Tibial artery (tissue), 4 donors: ENCODE data around the gene SH2D7.

ENCODE experiments used
- DNase-seq, 2 donors: peaks; one replicate each; pipeline ENCODE4 v3.0.0-alpha.2; 2019
- H3K27ac ChIP-seq, 2 donors: fragments of 200-600 bp; sonication (generic) in 1 of 2; 1 replicate in 1 of 2; 2 replicates in 1 of 2; pipeline ENCODE4 v1.5.1; 2018 to 2019; ENCODE audit warnings: mild to moderate bottlenecking in 1 of 2
- H3K27me3 ChIP-seq, 2 donors: fragments of 200-600 bp; sonication (generic) in 1 of 2; one replicate each; pipeline versions ENCODE4 v1.5.1 to v1.6.0; 2016 to 2019
- H3K36me3 ChIP-seq, 3 donors: fragments of 200-600 bp; sonication (generic) in 2 of 3; one replicate each; pipeline ENCODE4 v1.5.1; 2016 to 2019; ENCODE audit warnings: mild to moderate bottlenecking in 2 of 3
- H3K4me1 ChIP-seq, 4 donors: fragments of 200-600 bp; sonication (generic) in 2 of 4; 1 replicate in 3 of 4; 2 replicates in 1 of 4; pipeline ENCODE4 v1.5.1; 2016 to 2019
- H3K4me3 ChIP-seq, 2 donors: fragments of 200-600 bp; sonication (generic) in 1 of 2; 1 replicate in 1 of 2; 2 replicates in 1 of 2; pipeline ENCODE4 v1.5.1; 2018 to 2019; ENCODE audit warnings: mild to moderate bottlenecking in 2 of 2
- H3K9me3 ChIP-seq, 3 donors: fragments of 200-600 bp; sonication (generic) in 1 of 3; one replicate each; pipeline ENCODE4 v1.5.1; 2016 to 2019
- CTCF ChIP-seq, 2 experiments: fragments of 200-600 bp in 1 of 2; fragments of 450-650 bp in 1 of 2; IDR thresholded peaks; one replicate each; pipeline ENCODE4 v1.5.1; 2017 to 2019; ENCODE audit warnings: antibody characterized with exemption in 2 of 2, mild to moderate bottlenecking in 1 of 2, moderate library complexity in 1 of 2
- intact Hi-C: fragments of 100-400 bp; cut with DNase I; formaldehyde crosslinking; loops from one replicate; pipeline ENCODE4 v1.15.0; 2023; ENCODE audit warnings: low total_unique reads

The SH2D7 gene

GRCh38 chr15:78129077-78129750 lies 36.9 kb downstream of the SH2D7 start:
- H3K4me1 ChIP-seq: peaks cover 0 to 19% (median 9%) of the 10 kb centered on the region in 4 donors
- H3K27me3 ChIP-seq: no peaks in the 10 kb centered on the region
- no peak overlapping the region for H3K27ac ChIP-seq
- H3K9me3 ChIP-seq: no peaks in the 10 kb centered on the region
- no peaks in the 10 kb centered on the region for H3K36me3 ChIP-seq
- H3K4me3 ChIP-seq: no peak overlapping the region
- no peak for DNase-seq
- intact Hi-C loops: loop anchor here (10.0 kb wide), 1 partner anchor 296 kb away; no protein-coding TSS in a partner anchor
- TF ChIP-seq CTCF (IDR thresholded peaks at IDR 0.05): no peak

- Histone ChIP-seq H3K27ac (no peak overlapping the region), H3K4me1 (peaks cover 0 to 19% (median 9%) of the 10 kb centered on the region in 4 donors), H3K9me3 (no peaks in the 10 kb centered on the region), H3K36me3 (no peaks in the 10 kb centered on the region), H3K4me3 (no peak overlapping the region), H3K27me3 (no peaks in the 10 kb centered on the region)
- TF ChIP-seq CTCF (IDR thresholded peaks at IDR 0.05): no peak
- intact Hi-C loops: loop anchor here (5.0 to 10.0 kb wide), 2 partner anchors 67 to 295 kb away; no protein-coding TSS in a partner anchor
- DNase-seq: no peak
Measured at GRCh38 chr15:78129751-78130287, 37.5 kb downstream of the SH2D7 start.

- H3K9me3 ChIP-seq: no peaks in the 10 kb centered on the region
- TF ChIP-seq CTCF (IDR thresholded peaks at IDR 0.05): no peak
- H3K4me1 ChIP-seq: peaks cover 0 to 19% (median 9%) of the 10 kb centered on the region in 4 donors
- H3K4me3 ChIP-seq: peak overlapping the region; percentile 70 to 78
- no peaks in the 10 kb centered on the region for H3K36me3 ChIP-seq
- no peak for DNase-seq
- intact Hi-C loops: loop anchor here (5.0 kb wide), 1 partner anchor 67 kb away; no protein-coding TSS in a partner anchor
- H3K27ac ChIP-seq: peak overlapping the region in 1 of 2 donors; percentile 82
- H3K27me3 ChIP-seq: no peaks in the 10 kb centered on the region
Measured at GRCh38 chr15:78130466-78131294, 38.3 kb downstream of the SH2D7 start.

GRCh38 chr15:78131295-78132061 lies 39.1 kb downstream of the SH2D7 start, which contains the start of gene CIB2:
CIB2 (minus strand) TSS chr15:78131445; CDS start chr15:78131215, 230 bp downstream.
- Histone ChIP-seq H3K4me3 (peak within 1 kb of the TSS; percentile 70 to 78), H3K4me1 (peaks cover 0 to 19% (median 9%) of the 10 kb centered on the region in 4 donors), H3K27ac (peak within 1 kb of the TSS; percentile 80 to 82), H3K27me3 (no peaks in the 10 kb centered on the region), H3K36me3 (no peaks in the 10 kb centered on the region), H3K9me3 (no peaks in the 10 kb centered on the region)
- DNase-seq: peak in 1 of 2 donors; percentile 76
- intact Hi-C loops: loop anchor here (5.0 kb wide), 1 partner anchor 66 kb away; no protein-coding TSS in a partner anchor
- TF ChIP-seq CTCF (IDR thresholded peaks at IDR 0.05): peak; percentile 80 to 91

- Histone ChIP-seq H3K9me3 (no peaks in the 10 kb centered on the region), H3K27ac (no peak overlapping the region), H3K4me1 (peaks cover 0 to 19% (median 9%) of the 10 kb centered on the region in 4 donors), H3K36me3 (no peaks in the 10 kb centered on the region), H3K4me3 (no peak overlapping the region), H3K27me3 (no peaks in the 10 kb centered on the region)
- intact Hi-C loops: loop anchor here (5.0 kb wide), 1 partner anchor 64 kb away; no protein-coding TSS in a partner anchor
- no peak for DNase-seq
- TF ChIP-seq CTCF (IDR thresholded peaks at IDR 0.05): no peak
Measured at GRCh38 chr15:78133801-78134200, 41.4 kb downstream of the SH2D7 start.
